CD14-positive monocyte (primary cell): ENCODE results near the gene CPED1. TPM values are rescaled to one million over a fixed set of nuclear protein-coding genes. Genes with fewer than 3 reads are reported as not detected.

Experiments
- DNase-seq, 3 donors: peaks; one replicate each; pipeline ENCODE4 v3.0.0-alpha.2; 2011 to 2022
- H2AFZ ChIP-seq: 2 replicates; pipeline ENCODE4 v1.6.0; 2012; ENCODE audit warnings: mild to moderate bottlenecking, low read depth, low read length, inconsistent platforms; ENCODE audit not compliant: insufficient read depth, poor library complexity, severe bottlenecking
- H3K27ac ChIP-seq, 2 donors: 1 replicate in 1 of 2; 2 replicates in 1 of 2; pipeline ENCODE4 v1.5.1; 2012 to 2013; ENCODE audit warnings: low read length in 2 of 2, control low read depth in 1 of 2, inconsistent platforms in 1 of 2, low read depth in 1 of 2, mild to moderate bottlenecking in 1 of 2
- H3K27me3 ChIP-seq, 2 donors: one replicate each; pipeline versions ENCODE4 v1.6.0 to v1.6.1; 2011 to 2013; ENCODE audit warnings: low read length in 2 of 2; ENCODE audit not compliant: control insufficient read depth in 2 of 2, insufficient read depth in 2 of 2
- H3K36me3 ChIP-seq, 2 donors: replicated peaks in 1 of 2; 1 replicate in 1 of 2; 2 replicates in 1 of 2; pipeline versions ENCODE4 v1.5.1 to v1.6.1; 2012 to 2013; ENCODE audit warnings: low read length in 2 of 2, control low read depth in 1 of 2, inconsistent platforms in 1 of 2, mild to moderate bottlenecking in 1 of 2; ENCODE audit not compliant: insufficient read depth in 2 of 2, control insufficient read depth in 1 of 2
- H3K4me1 ChIP-seq, 2 donors: 1 replicate in 1 of 2; 2 replicates in 1 of 2; pipeline versions ENCODE4 v1.5.1 to v1.6.1; 2012 to 2013; ENCODE audit warnings: low read length in 2 of 2, control low read depth in 1 of 2, inconsistent platforms in 1 of 2, mild to moderate bottlenecking in 1 of 2, moderate library complexity in 1 of 2; ENCODE audit not compliant: insufficient read depth in 2 of 2, control insufficient read depth in 1 of 2
- H3K4me2 ChIP-seq: replicated peaks from 2 replicates; pipeline ENCODE3; 2012; ENCODE audit warnings: low read length, moderate library complexity, mild to moderate bottlenecking; ENCODE audit not compliant: poor library complexity, severe bottlenecking; ENCODE audit errors: extremely low read depth
- H3K4me3 ChIP-seq, 3 experiments: fragments of 200-600 bp in 1 of 3; sonication (generic) in 1 of 3; replicated peaks in 1 of 3; 1 replicate in 2 of 3; 2 replicates in 1 of 3; pipeline ENCODE4 v1.5.1; 2011 to 2013; ENCODE audit warnings: low read length in 3 of 3, mild to moderate bottlenecking in 3 of 3, control low read depth in 2 of 3, low read depth in 2 of 3, inconsistent platforms in 1 of 3, moderate library complexity in 1 of 3
- H3K79me2 ChIP-seq: 2 replicates; pipeline ENCODE4 v1.6.0; 2012; ENCODE audit warnings: mild to moderate bottlenecking, control low read depth, inconsistent platforms, low read length, moderate library complexity; ENCODE audit not compliant: insufficient read depth
- H3K9ac ChIP-seq: 2 replicates; pipeline ENCODE4 v1.6.0; 2017; ENCODE audit warnings: low read length, mild to moderate bottlenecking; ENCODE audit not compliant: insufficient read depth, poor library complexity, severe bottlenecking
- H3K9me3 ChIP-seq, 2 donors: replicated peaks in 1 of 2; 1 replicate in 1 of 2; 2 replicates in 1 of 2; pipeline versions ENCODE4 v1.5.1 to v1.6.1; 2012 to 2013; ENCODE audit warnings: low read length in 2 of 2, control low read depth in 1 of 2; ENCODE audit not compliant: control insufficient read depth in 1 of 2, insufficient read depth in 1 of 2
- H4K20me1 ChIP-seq: 2 replicates; pipeline ENCODE4 v1.6.0; 2012; ENCODE audit warnings: mild to moderate bottlenecking, low read length, control low read depth, moderate library complexity; ENCODE audit not compliant: insufficient read depth
- H3K27ac Mint-ChIP-seq, 7 donors: one replicate each; pipeline ENCODE4 v1.8.0; 2020; ENCODE audit warnings: mild to moderate bottlenecking in 7 of 7, mixed read lengths in 7 of 7, moderate library complexity in 6 of 7, inconsistent platforms in 2 of 7
- H3K27me3 Mint-ChIP-seq, 3 donors: one replicate each; pipeline ENCODE4 v1.8.0; 2021 to 2022; ENCODE audit warnings: low read depth in 3 of 3, mild to moderate bottlenecking in 3 of 3, mixed read lengths in 3 of 3, moderate library complexity in 3 of 3, inconsistent platforms in 1 of 3
- H3K36me3 Mint-ChIP-seq, 2 donors: one replicate each; pipeline ENCODE4 v1.8.0; 2020; ENCODE audit warnings: mixed read lengths in 2 of 2, inconsistent platforms in 1 of 2, mild to moderate bottlenecking in 1 of 2
- H3K4me1 Mint-ChIP-seq: one replicate; pipeline ENCODE4 v1.8.0; 2020; ENCODE audit warnings: mild to moderate bottlenecking, mixed read lengths
- H3K4me3 Mint-ChIP-seq, 2 donors: one replicate each; pipeline ENCODE4 v1.8.0; 2020; ENCODE audit warnings: mild to moderate bottlenecking in 2 of 2, mixed read lengths in 2 of 2, moderate library complexity in 1 of 2
- H3K9me3 Mint-ChIP-seq, 7 donors: one replicate each; pipeline ENCODE4 v1.8.0; 2020 to 2022; ENCODE audit warnings: mixed read lengths in 7 of 7, mild to moderate bottlenecking in 6 of 7, moderate library complexity in 6 of 7, inconsistent platforms in 2 of 7
- CTCF ChIP-seq: fragments of 200-600 bp; IDR thresholded peaks from one replicate; pipeline ENCODE4 v1.8.0; 2022; ENCODE audit warnings: antibody characterized with exemption, mild to moderate bottlenecking
- WGBS: methylation state at CpG from one replicate; pipeline ENCODE4 v1.1.5; 2013; ENCODE audit warnings: missing lambda C conversion rate; ENCODE audit not compliant: insufficient coverage; 5-methylcytosine and 5-hydroxymethylcytosine counted together
- intact Hi-C, 2 donors: fragments of 100-400 bp; cut with micrococcal nuclease; formaldehyde crosslinking; loops; one replicate each; pipeline versions ENCODE4 v1.15.0 to v1.15.1; 2023
- polyA plus RNA-seq, 3 donors: library from polyadenylated mRNA; depleted of rRNA in 1 of 3; unstranded in 2 of 3; stranded (reverse) in 1 of 3; fragments of 300-500 nt in 2 of 3; fragments of >200 nt in 1 of 3; fragmentation: Illumina TruSeq in 2 of 3; gene quantifications; 1 replicate in 2 of 3; 2 replicates in 1 of 3; pipeline ENCODE4 v1.2.3, GENCODE V29; 2012 to 2021

The CPED1 gene
- polyA plus RNA-seq, 3 donors = 9.8 to 30.0 (median 20.4) TPM

GRCh38 chr7:121274467-121274866, 286.0 kb downstream of the CPED1 start:
- Histone ChIP-seq H2AFZ (no peak overlapping the region), H3K36me3 (no peaks in the 10 kb centered on the region), H3K4me1 (no peaks in the 10 kb centered on the region), H3K4me2 (no peak overlapping the region), H3K9me3 (no peaks in the 10 kb centered on the region), H4K20me1 (no peaks in the 10 kb centered on the region), H3K4me3 (no peak overlapping the region), H3K27me3 (no peaks in the 10 kb centered on the region), H3K79me2 (no peaks in the 10 kb centered on the region), H3K27ac (no peak overlapping the region), H3K9ac (no peak overlapping the region)
- peaks cover 0 to 5% (median 0%) of the 10 kb centered on the region in 7 donors for H3K9me3 Mint-ChIP-seq
- no peaks in the 10 kb centered on the region for H3K36me3 Mint-ChIP-seq
- H3K4me3 Mint-ChIP-seq = no peak overlapping the region
- H3K27ac Mint-ChIP-seq = no peak overlapping the region
- no peaks in the 10 kb centered on the region for H3K4me1 Mint-ChIP-seq
- DNase-seq = no peak
- no peak for TF ChIP-seq CTCF
- 89% methylated on average over 1 of the region's 2 CpGs for WGBS
- intact Hi-C loops = no loop called here
- peaks cover 0 to 1% (median 0%) of the 10 kb centered on the region in 3 donors for H3K27me3 Mint-ChIP-seq

GRCh38 chr7:121275204-121275603, 286.7 kb downstream of the CPED1 start:
- Mint-ChIP-seq H3K36me3 (no peaks in the 10 kb centered on the region), H3K27me3 (peaks cover 0 to 1% (median 0%) of the 10 kb centered on the region in 3 donors), H3K9me3 (peaks cover 0 to 1% (median 0%) of the 10 kb centered on the region in 7 donors), H3K27ac (no peak overlapping the region), H3K4me1 (no peaks in the 10 kb centered on the region), H3K4me3 (no peak overlapping the region)
- H3K4me3 ChIP-seq = no peak overlapping the region
- H2AFZ ChIP-seq = no peak overlapping the region
- WGBS = no CpG with 5 or more reads among the region's 3 CpGs
- DNase-seq = no peak
- intact Hi-C loops = no loop called here
- H3K79me2 ChIP-seq = no peaks in the 10 kb centered on the region
- no peaks in the 10 kb centered on the region for H3K4me1 ChIP-seq
- H3K9me3 ChIP-seq = no peaks in the 10 kb centered on the region
- no peak overlapping the region for H3K27ac ChIP-seq
- no peaks in the 10 kb centered on the region for H4K20me1 ChIP-seq
- no peak for TF ChIP-seq CTCF
- H3K4me2 ChIP-seq = no peak overlapping the region
- no peaks in the 10 kb centered on the region for H3K36me3 ChIP-seq
- H3K27me3 ChIP-seq = no peaks in the 10 kb centered on the region
- no peak overlapping the region for H3K9ac ChIP-seq
